ENCODE measurements around the gene AGAP5. TPM values are rescaled to one million over a fixed set of nuclear protein-coding genes. Genes with fewer than 3 reads are reported as not detected.
A peak's percentile ranks its signal among the peaks of the same experiment; 100 is the strongest.

AGAP5 gene
- total RNA-seq, 1 experiment from 2014 or later, result 14.3 TPM

- Mint-ChIP-seq H3K4me3 (ENCODE audit: unreplicated experiment) (peak overlapping the region; percentile 6), H3K9me3 (ENCODE audit: unreplicated experiment) (no peaks in the 10 kb centered on the region), H3K4me1 (ENCODE audit: low read depth, unreplicated experiment) (peaks cover 43% of the 10 kb centered on the region), H3K27ac (ENCODE audit: unreplicated experiment) (peak overlapping the region; percentile 0), H3K36me3 (ENCODE audit: insufficient read depth, unreplicated experiment) (peaks cover 4% of the 10 kb centered on the region), H3K27me3 (ENCODE audit: insufficient read depth, unreplicated experiment) (no peaks in the 10 kb centered on the region)
- BruUV-seq (replicated peaks), result no TSS peak
- intact Hi-C loops (cut with micrococcal nuclease; ENCODE audit: unreplicated experiment), result loop anchor here (10.0 kb wide), 1 partner anchor 234 kb away; the partner anchor contains the start of gene ANXA7
- POLR2A ChIA-PET, result interaction anchor here (0.5 to 0.7 kb wide), 3 partner anchors 24 to 114 kb away, joined by 3 to 6 read pairs (median 3); no protein-coding TSS in a partner anchor
- TF ChIP-seq CTCF (IDR thresholded peaks at IDR 0.05; ENCODE audit: insufficient read depth in 1 of 2, low read depth in 1 of 2, low read length in 1 of 2, severe bottlenecking in 1 of 2, unreplicated experiment in 1 of 2), result no peak
- Histone ChIP-seq H3K36me3 (ENCODE audit: control insufficient read depth, insufficient read depth, low read length) (no peaks in the 10 kb centered on the region), H3K9me3 (no peaks in the 10 kb centered on the region), H3K4me3 (ENCODE audit: low read depth, low read length) (no peak overlapping the region), H3K4me1 (peaks cover 41% of the 10 kb centered on the region), H3K27me3 (replicated peaks; ENCODE audit: control insufficient read depth, insufficient read depth, low read length) (no peaks in the 10 kb centered on the region)
- peak; percentile 75 to 87 for DNase-seq
- CTCF ChIA-PET, result interaction anchor here (0.5 to 2.9 kb wide), 2 partner anchors 120 to 136 kb away, joined by 3 to 15 read pairs; no protein-coding TSS in a partner anchor
These were observed 48.7 kb downstream of the AGAP5 start for GRCh38 chr10:73648975-73649829.

- ChIA-PET POLR2A (interaction anchor here (0.5 to 1.0 kb wide), 3 partner anchors 22 to 133 kb away, joined by 3 to 6 read pairs (median 4); partner anchors contain the start of gene CHCHD1), CTCF (interaction anchor here (0.5 to 2.9 kb wide), 2 partner anchors 118 to 649 kb away, joined by 4 to 15 read pairs; no protein-coding TSS in a partner anchor)
- Histone ChIP-seq H3K4me3 (ENCODE audit: low read depth, low read length) (peak overlapping the region; percentile 16), H3K36me3 (ENCODE audit: control insufficient read depth, insufficient read depth, low read length) (no peaks in the 10 kb centered on the region), H3K4me1 (peaks cover 41% of the 10 kb centered on the region), H3K9me3 (no peaks in the 10 kb centered on the region), H3K27me3 (replicated peaks; ENCODE audit: control insufficient read depth, insufficient read depth, low read length) (no peaks in the 10 kb centered on the region)
- Mint-ChIP-seq H3K9me3 (ENCODE audit: unreplicated experiment) (no peaks in the 10 kb centered on the region), H3K27me3 (ENCODE audit: insufficient read depth, unreplicated experiment) (no peaks in the 10 kb centered on the region), H3K27ac (ENCODE audit: unreplicated experiment) (peak overlapping the region; percentile 0), H3K36me3 (ENCODE audit: insufficient read depth, unreplicated experiment) (peaks cover 4% of the 10 kb centered on the region), H3K4me1 (ENCODE audit: low read depth, unreplicated experiment) (peaks cover 44% of the 10 kb centered on the region), H3K4me3 (ENCODE audit: unreplicated experiment) (no peak overlapping the region)
- BruUV-seq (replicated peaks), result no TSS peak
- intact Hi-C loops (cut with micrococcal nuclease; ENCODE audit: unreplicated experiment), result loop anchor here (10.0 kb wide), 1 partner anchor 233 kb away; the partner anchor contains the start of gene ANXA7
- DNase-seq, result no peak
- no peak for TF ChIP-seq CTCF (IDR thresholded peaks at IDR 0.05; ENCODE audit: insufficient read depth in 1 of 2, low read depth in 1 of 2, low read length in 1 of 2, severe bottlenecking in 1 of 2, unreplicated experiment in 1 of 2)
These were observed 49.8 kb downstream of the AGAP5 start for GRCh38 chr10:73647875-73648651.

Measured in Caco-2 (cell line).